Endothelial cell of hepatic sinusoid (primary cell): ENCODE data around the gene CLASP2.
"Not testable (repeated sequence)": the region's sequence is repeated elsewhere in the genome, so short reads cannot be mapped to it uniquely, and the experiment has no call there.

Source experiments
- in situ Hi-C: cut with HindIII; loops from 2 replicates; pipeline ENCODE4 v1.10.0; 2017; ENCODE audit warnings: low sequenced_read_pairs

Gene CLASP2

GRCh38 chr3:33717866-33718594 is at the start of gene CLASP2:
TSS of gene CLASP2 (minus strand) at chr3:33718254. CDS start at chr3:33718002, 252 bp downstream.
- in situ Hi-C loops = no loop called here

DNA sequence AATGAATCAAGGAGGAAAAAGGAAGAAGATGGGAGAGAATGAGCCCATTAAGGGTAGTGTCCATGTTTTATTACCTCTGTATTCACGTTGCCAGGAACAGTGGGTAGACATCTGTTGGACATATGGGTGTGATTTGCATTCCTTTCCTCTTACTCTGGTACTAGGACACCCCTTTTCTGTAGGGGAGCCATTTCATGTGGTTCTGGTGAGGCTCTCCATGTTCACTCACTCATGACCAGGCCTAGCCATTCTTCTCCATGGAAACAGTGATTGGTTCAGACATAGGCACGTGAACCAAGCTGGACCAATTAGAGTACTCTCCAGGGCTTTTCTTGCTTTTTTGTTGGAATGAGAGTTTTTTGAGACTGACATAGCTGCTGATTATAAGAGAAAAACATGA is 40.8 kb upstream of the CLASP2 start:
- in situ Hi-C loops = no loop called here

- in situ Hi-C loops = no loop called here
Measured at GRCh38 chr3:33758281-33758680, 40.2 kb upstream of the CLASP2 start.

DNA sequence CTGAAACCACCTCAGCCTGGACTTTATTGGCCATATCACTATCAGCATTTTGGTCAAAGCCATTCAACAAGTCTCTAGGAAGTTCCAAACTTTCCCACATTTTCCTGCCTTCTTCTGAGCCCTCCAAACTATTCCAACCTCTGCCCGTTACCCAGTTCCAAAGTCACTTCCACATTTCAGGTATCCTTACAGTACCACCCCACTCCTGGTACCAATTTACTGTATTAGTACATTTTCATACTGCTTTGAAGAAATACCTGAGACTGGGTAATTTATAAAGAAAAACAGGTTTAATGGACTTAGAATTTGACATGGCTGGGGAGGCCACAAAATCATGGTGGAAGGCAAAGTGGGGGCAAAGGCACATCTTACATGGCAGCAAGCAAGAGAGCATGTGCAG is 36.3 kb upstream of the CLASP2 start:
- in situ Hi-C loops = not testable (repeated sequence)

- in situ Hi-C loops = no loop called here
Measured at GRCh38 chr3:33751336-33751735, 33.3 kb upstream of the CLASP2 start.

DNA sequence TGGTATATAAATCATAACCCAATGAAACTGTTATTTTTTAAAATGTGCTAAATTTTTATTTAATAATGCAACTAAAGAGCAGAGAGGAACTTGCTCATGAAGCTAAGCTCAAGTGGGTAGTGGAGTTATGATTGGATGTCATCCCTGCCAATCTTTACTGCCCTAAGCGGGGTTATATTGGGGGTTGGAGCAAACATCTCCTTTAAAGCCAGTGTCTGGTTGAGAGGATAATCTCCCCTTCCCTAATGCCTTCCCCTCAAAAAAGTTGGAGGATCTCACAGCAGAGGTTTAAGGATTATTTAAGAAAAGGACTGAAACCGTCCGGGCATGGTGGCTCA is 32.1 kb upstream of the CLASP2 start:
- in situ Hi-C loops = no loop called here

DNA sequence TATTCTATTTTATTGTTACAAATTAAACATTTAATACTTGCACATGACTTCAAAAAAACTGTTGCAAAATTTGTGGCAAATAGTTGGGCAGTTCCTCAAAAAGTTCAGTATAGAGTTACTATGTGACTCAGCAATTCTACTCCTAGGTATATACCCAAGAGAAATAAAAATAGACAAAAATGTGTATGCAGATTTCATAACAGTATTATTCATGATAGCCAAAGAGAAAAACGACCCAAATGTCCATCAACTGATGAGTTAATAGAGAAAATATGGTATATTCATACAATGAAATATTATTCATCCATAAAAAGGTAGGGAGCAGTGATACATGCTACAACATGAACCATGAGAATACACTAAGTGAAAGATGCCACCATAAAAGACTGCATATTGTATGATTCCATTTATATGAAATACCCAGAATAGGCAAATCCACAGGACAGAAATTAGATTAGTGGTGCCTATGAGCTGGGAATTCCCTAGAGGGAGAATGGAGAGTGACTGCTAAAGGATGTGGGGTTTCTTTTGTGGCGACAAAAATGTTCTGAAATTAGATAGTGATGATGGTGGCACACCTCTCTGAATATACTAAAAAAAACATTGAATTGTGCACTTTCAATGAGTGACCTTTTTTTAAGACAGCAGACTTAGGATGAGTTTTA is 31.6 kb upstream of the CLASP2 start:
- in situ Hi-C loops = no loop called here

DNA sequence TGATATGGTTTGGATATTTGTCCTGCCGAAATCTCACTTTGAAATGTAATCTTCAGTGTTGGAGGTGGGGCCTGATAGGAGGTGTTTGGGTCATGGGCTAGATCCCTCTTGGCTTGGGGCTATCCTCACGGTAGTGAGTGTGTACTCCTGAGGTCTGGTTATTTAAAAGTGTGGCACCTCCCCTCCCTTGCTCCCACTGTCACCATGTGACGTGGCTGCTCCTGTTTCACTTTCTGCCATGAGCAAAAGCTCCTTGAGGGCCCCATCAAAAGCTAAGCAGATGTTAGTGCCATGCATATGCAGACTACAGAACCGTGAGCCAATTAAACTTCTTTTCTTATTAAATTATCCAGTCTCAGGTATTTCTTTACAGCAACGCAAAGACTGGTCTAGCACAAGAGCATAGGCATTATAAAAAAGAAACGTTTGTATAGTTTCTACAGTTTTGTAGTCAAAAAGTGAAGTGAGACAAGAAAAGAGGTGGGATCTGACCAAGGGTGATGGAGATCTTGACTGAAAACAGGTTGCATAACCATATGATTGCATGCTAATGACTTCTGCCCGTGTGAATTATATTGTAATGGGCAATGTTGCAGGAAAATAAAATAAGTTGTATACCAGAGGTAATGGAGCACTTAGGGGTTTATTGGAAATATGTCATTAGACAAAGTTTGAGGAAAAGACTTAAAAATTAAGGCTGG is 28.5 kb upstream of the CLASP2 start:
- in situ Hi-C loops = no loop called here

- in situ Hi-C loops = no loop called here
Measured at GRCh38 chr3:33737146-33737545, 19.1 kb upstream of the CLASP2 start.

DNA sequence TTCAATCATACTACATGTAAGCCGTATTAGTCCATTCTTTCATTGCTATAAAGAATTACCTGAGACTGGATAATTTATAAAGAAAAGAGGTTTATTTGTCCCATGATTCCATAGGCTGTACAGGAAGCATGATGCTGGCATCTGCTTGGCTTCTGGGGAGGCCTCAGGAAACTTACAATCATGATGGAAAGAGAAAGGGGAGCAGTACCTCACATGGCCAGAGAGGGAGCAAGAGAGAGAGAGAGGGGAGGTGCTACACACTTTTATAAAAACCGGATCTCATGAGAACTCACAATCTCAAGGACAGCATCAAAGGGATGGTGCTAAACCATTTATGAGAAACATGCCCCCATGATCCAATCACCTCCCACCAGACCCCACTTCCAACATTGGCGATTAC is 14.3 kb upstream of the CLASP2 start:
- in situ Hi-C loops = no loop called here

DNA sequence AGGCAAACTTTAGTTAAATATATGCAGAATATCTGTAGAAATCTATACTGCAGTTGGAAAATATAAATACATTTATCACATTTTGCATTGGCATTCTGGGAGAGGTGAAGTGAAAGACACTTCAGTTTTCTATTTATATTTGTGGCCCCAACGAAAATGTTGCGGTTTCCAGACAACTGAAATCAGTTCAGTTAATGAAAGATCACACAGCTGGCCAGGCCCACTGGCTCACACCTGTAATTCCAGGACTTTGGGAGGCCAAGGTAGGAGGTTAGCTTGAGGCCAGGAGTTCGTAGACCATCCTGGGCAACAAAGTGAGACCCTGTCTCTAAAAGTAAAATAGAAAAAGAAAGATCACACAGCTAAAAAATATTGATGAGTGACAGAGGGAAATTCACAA is 11.9 kb upstream of the CLASP2 start:
- in situ Hi-C loops = no loop called here

DNA sequence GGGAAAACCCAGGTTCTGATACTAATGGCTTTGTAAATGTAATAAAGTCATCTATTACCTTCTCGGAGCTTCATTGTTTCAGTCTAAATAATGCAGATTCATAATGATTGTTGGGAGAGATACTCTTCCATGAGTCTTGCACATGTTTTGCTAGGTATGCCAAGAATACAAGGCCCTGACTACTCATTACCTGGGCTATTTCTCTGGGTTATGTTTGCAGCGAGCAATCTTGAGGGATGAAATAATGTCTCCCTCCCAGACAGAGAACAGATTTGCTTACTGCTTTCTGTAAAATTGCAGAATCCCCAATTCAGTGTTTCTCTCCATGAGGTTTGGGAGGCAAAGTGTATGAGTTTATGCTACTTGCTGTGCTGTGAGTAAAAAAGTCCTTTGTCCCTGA is 6.2 kb upstream of the CLASP2 start:
- in situ Hi-C loops = no loop called here

DNA sequence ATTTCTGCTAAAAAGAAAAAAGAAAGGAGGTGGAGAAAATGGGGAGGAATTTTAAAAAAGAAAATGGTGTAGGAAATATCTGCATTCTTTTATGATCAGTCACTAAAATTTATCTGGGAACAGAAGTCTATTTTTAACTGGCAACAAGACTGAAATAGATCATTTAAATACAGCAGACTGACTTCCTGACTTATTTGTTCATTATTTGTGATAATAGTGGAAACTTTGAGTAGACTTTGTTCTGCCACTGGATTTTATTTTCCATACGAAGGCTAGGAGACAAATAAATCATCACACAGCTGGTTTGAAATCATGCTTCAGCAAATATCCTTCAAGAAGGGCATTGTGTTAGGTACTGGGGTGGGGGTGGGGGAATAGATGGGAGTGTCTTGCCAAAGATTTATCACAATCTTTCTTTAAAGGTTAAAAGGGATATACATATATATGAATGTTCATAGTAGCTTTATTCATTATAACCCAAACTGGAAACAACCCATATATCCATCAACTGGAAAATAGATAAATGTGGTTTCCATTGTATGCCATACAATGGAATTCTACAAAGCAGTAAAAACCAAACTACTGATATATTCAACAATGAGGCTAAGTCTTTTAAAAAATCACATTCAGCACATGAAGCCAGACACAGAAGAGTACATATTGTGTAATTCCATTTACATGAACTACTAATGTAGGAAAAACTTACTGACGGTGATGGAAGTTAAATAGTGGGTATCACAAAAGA is 4.7 kb upstream of the CLASP2 start:
- in situ Hi-C loops = no loop called here

DNA sequence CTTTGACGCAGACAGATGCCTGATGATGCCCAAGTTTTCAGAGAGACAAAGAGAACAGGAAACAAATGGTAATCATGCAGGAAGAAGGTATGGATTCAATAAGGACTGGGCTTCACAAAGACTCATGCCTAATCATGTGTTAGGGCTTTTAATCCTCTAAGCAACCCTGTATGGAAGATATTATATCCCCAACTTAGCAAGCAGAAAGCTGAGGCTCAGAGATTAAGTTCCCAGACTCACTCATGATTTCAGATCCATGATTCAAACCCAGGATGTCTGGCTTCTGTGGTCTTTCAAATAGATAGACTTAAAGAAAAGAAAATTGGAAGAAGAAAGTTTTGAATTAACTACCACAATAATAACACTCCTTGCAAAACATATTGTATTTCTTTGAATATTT is 4.1 kb upstream of the CLASP2 start:
- in situ Hi-C loops = no loop called here

DNA sequence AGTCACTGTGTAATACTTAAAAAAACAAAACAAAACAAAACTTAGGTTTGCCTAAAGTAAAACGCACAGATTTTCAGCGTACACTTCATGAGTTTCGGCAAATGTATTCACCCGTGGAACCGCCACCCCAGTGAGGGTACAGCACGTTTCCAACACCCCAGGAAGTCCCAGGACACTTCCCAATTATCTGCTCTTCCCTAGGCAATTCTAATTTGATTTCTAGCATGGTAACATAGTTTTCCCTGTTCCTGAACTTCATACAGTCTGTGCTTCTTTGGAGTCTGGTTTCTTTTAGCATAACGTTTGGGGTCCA is 497 bp upstream of the CLASP2 start:
- in situ Hi-C loops = no loop called here

DNA sequence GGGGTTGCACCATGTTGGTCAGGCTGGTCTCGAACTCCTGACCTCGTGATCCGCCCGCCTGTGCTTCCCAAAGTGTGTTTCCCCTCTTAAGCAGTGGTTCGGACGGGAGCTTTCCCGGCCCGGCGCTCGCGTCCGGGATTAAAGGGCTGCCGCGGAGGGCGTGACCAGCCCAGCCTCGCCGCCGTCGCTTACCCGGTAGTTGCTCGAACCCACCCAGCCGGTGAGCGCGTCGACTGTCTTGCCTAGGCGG is 513 bp downstream of the CLASP2 start:
- in situ Hi-C loops = no loop called here

DNA sequence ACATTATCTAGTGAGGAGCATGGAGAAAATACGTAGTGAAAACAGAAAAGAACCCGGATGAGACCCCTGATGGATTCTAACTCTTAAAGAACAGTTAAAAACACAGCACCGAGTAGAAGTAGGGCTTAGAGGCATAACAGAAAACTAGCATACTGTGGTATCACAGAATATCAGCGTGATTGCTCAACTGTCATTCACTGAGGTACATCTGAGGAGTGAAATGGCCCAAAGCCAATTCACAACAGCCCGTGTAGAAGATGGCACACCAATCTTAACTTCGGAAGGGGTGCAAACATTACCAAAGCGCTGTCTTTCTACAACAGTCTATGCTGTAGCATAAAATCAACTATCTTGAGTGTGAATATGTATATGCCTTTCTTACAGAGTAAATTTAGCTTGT is 1.8 kb downstream of the CLASP2 start:
- in situ Hi-C loops = no loop called here

GRCh38 chr3:33711100-33711499 is 7.0 kb downstream of the CLASP2 start:
- in situ Hi-C loops = no loop called here

GRCh38 chr3:33706056-33706455 is 12.0 kb downstream of the CLASP2 start:
- in situ Hi-C loops = no loop called here

DNA sequence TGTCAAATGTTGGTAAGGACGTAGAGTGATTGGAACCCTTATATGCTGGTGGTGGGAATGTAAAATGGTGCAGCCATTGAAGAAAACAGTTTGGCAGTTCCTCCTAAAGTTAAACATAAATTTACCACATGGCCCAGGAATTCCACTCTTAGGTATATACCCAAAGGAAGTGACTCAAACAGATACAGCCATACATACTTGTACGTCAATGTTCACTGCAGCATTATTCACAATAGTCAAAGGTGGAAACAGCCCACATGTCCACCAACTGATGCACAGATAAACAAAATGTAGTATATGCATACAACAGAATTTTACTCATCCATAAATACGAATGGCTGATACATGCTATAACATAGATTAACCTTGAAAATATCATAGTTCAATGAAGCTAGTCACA is 13.2 kb downstream of the CLASP2 start:
- in situ Hi-C loops = no loop called here

DNA sequence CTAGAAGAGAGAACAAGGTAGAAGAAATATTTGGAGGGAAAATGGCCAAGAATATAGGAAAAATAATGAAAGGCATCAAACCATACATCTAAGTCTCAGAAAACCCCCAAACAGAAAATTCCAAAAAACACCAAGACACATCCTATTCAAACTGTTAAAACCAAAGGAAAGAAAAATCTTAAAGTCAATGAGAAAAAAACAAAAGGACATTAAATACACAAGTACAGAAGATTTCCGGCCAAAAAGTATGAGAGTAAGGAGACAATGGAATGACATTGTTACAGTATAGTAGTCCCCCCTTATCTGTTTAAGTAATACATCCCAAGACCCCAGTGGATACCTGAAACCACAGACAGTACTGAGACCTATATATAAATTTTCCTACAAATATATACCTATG is 18.8 kb downstream of the CLASP2 start:
- in situ Hi-C loops = no loop called here

- in situ Hi-C loops = no loop called here
Measured at GRCh38 chr3:33694944-33695343, 23.1 kb downstream of the CLASP2 start.
